Duodenal mucosa (tissue), 2 donors: ENCODE measurements around the gene RUVBL1.

Experiments
- H3K27ac ChIP-seq: one replicate; pipeline ENCODE4 v1.7.0; 2013; ENCODE audit warnings: low read depth, low read length
- H3K27me3 ChIP-seq, 2 donors: one replicate each; pipeline ENCODE4 v1.7.0; 2013; ENCODE audit warnings: low read length in 2 of 2, control low read depth in 1 of 2; ENCODE audit not compliant: insufficient read depth in 2 of 2, control insufficient read depth in 1 of 2
- H3K36me3 ChIP-seq, 2 donors: one replicate each; pipeline ENCODE4 v1.7.0; 2013; ENCODE audit warnings: low read length in 2 of 2, control low read depth in 1 of 2; ENCODE audit not compliant: insufficient read depth in 2 of 2, control insufficient read depth in 1 of 2
- H3K4me1 ChIP-seq, 2 donors: one replicate each; pipeline ENCODE4 v1.7.0; 2013; ENCODE audit warnings: low read length in 2 of 2, control low read depth in 1 of 2; ENCODE audit not compliant: insufficient read depth in 2 of 2, control insufficient read depth in 1 of 2
- H3K4me3 ChIP-seq, 2 donors: one replicate each; pipeline ENCODE4 v1.7.0; 2013; ENCODE audit warnings: low read length in 2 of 2, low read depth in 1 of 2
- H3K9ac ChIP-seq, 2 donors: one replicate each; pipeline ENCODE4 v1.7.0; 2013; ENCODE audit warnings: low read length in 2 of 2, low read depth in 1 of 2
- H3K9me3 ChIP-seq, 2 donors: one replicate each; pipeline ENCODE4 v1.7.0; 2013; ENCODE audit warnings: low read length in 2 of 2, control low read depth in 1 of 2; ENCODE audit not compliant: control insufficient read depth in 1 of 2

The RUVBL1 gene

GRCh38 chr3:128040660-128041059 is 83.0 kb downstream of the RUVBL1 start:
- Histone ChIP-seq H3K27ac (no peak overlapping the region), H3K27me3 (peaks cover 0 to 4% of the 10 kb centered on the region in 2 donors), H3K9me3 (no peaks in the 10 kb centered on the region), H3K36me3 (no peaks in the 10 kb centered on the region), H3K4me3 (no peak overlapping the region), H3K4me1 (no peaks in the 10 kb centered on the region), H3K9ac (no peak overlapping the region)

GRCh38 chr3:128040041-128040440 is 83.6 kb downstream of the RUVBL1 start:
- Histone ChIP-seq H3K36me3 (no peaks in the 10 kb centered on the region), H3K27ac (no peak overlapping the region), H3K27me3 (peaks cover 0 to 4% of the 10 kb centered on the region in 2 donors), H3K9ac (no peak overlapping the region), H3K4me3 (no peak overlapping the region), H3K9me3 (no peaks in the 10 kb centered on the region), H3K4me1 (no peaks in the 10 kb centered on the region)

DNA sequence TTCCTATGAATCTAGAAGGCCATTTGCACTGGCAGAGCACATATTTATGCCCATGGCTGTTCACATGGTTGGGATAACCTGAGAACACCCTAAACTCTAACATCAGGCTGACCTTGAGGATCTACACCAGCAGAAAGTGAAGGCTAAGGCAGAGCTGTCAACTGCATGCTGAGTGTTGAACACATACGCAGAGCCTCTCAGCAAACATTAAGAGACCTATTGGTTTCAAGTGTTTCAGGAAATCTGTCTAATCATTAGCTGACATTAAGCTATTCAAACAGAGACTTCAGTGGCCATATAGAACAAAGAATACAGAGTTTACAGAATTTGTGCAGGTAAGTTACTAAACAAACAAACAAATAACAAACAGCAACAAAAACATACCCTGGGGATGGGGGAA is 87.5 kb downstream of the RUVBL1 start:
- Histone ChIP-seq H3K9ac (no peak overlapping the region), H3K9me3 (no peaks in the 10 kb centered on the region), H3K4me3 (no peak overlapping the region)

GRCh38 chr3:128033102-128033501 is 90.5 kb downstream of the RUVBL1 start:
- H3K36me3 ChIP-seq = no peaks in the 10 kb centered on the region
- H3K27ac ChIP-seq = no peak overlapping the region
- no peak overlapping the region for H3K9ac ChIP-seq
- H3K9me3 ChIP-seq = no peaks in the 10 kb centered on the region
- H3K4me1 ChIP-seq = no peaks in the 10 kb centered on the region
- peaks cover 0 to 10% of the 10 kb centered on the region in 2 donors for H3K27me3 ChIP-seq
- H3K4me3 ChIP-seq = no peak overlapping the region

More for the DNA sequence above, 87.5 kb downstream of the RUVBL1 start:
- H3K36me3 ChIP-seq = no peaks in the 10 kb centered on the region
- no peaks in the 10 kb centered on the region for H3K4me1 ChIP-seq
- H3K27me3 ChIP-seq = peaks cover 0 to 14% of the 10 kb centered on the region in 2 donors
- H3K27ac ChIP-seq = no peak overlapping the region
